AG04450 (cell line): ENCODE results near the gene CCNL2. TPM values are rescaled to one million over a fixed set of nuclear protein-coding genes. Genes with fewer than 3 reads are reported as not detected.

Experiments
- CTCF ChIA-PET: fragments of 300-600, 350-600 bp; formaldehyde crosslinking; extraction: SDS; loops from one replicate; lab custom pipeline; 2022; ENCODE audit warnings: antibody characterized with exemption, inconsistent platforms; lab: Charles Lee
- POLR2A ChIA-PET: fragments of 350-600 bp; formaldehyde crosslinking; extraction: SDS; loops from one replicate; lab custom pipeline; 2021; ENCODE audit warnings: antibody characterized with exemption, inconsistent platforms; lab: Yijun Ruan, JAX
- DNase-seq: peaks from one replicate; pipeline ENCODE4 v3.0.0-alpha.2; 2011; ENCODE audit warnings: low read depth, low spot score
- H3K27ac ChIP-seq: one replicate; pipeline ENCODE4 v1.5.1; 2012; ENCODE audit warnings: low read depth, low read length, control low read depth
- H3K27me3 ChIP-seq: one replicate; pipeline ENCODE4 v1.6.0; 2012; ENCODE audit warnings: low read length; ENCODE audit not compliant: control insufficient read depth, insufficient read depth
- H3K4me3 ChIP-seq: 2 replicates; pipeline ENCODE4 v1.5.1; 2011; ENCODE audit warnings: mild to moderate bottlenecking, low read depth, low read length, control low read depth
- H3K9me3 ChIP-seq: 2 replicates; pipeline ENCODE4 v1.5.1; 2012; ENCODE audit warnings: low read length; ENCODE audit not compliant: control insufficient read depth, insufficient read depth
- CTCF ChIP-seq: IDR thresholded peaks from 2 replicates; pipeline ENCODE4 v1.5.1; 2011; ENCODE audit warnings: low read depth, low read length, control low read depth, inconsistent platforms
- polyA plus RNA-seq: library from polyadenylated mRNA; depleted of rRNA; stranded (reverse); fragments of >200 nt; gene quantifications from 2 replicates; pipeline ENCODE4 v1.2.3, GENCODE V29; 2011

The CCNL2 gene
- polyA plus RNA-seq, 1 experiment = 181 TPM

GRCh38 chr1:1393014-1393413, 6.1 kb downstream of the CCNL2 start:
- CTCF ChIA-PET = no interaction called here
- TF ChIP-seq CTCF = no peak

GRCh38 chr1:1391225-1391624, 7.9 kb downstream of the CCNL2 start:
- ChIA-PET POLR2A (no interaction called here), CTCF (interaction anchor here (1.0 to 1.2 kb wide), 2 partner anchors 19 to 20 kb away, joined by 3 read pairs; no protein-coding TSS in a partner anchor)
- no peak overlapping the region for H3K4me3 ChIP-seq
- H3K27me3 ChIP-seq = no peaks in the 10 kb centered on the region
- H3K27ac ChIP-seq = no peak overlapping the region
- no peak for TF ChIP-seq CTCF
- H3K9me3 ChIP-seq = no peaks in the 10 kb centered on the region; the same call in 1 of the 2 replicates
- no peak for DNase-seq

More at GRCh38 chr1:1393014-1393413, 6.1 kb downstream of the CCNL2 start:
- DNase-seq = no peak
- H3K4me3 ChIP-seq = no peak overlapping the region
- H3K9me3 ChIP-seq = no peaks in the 10 kb centered on the region; the same call in 1 of the 2 replicates
- POLR2A ChIA-PET = no interaction called here
- H3K27me3 ChIP-seq = no peaks in the 10 kb centered on the region
- no peak overlapping the region for H3K27ac ChIP-seq

GRCh38 chr1:1390675-1391074, 8.5 kb downstream of the CCNL2 start:
- Histone ChIP-seq H3K27me3 (no peaks in the 10 kb centered on the region), H3K9me3 (no peaks in the 10 kb centered on the region; the same call in 1 of the 2 replicates), H3K27ac (no peak overlapping the region), H3K4me3 (no peak overlapping the region)
- TF ChIP-seq CTCF = no peak
- POLR2A ChIA-PET = no interaction called here
- no peak for DNase-seq
- CTCF ChIA-PET = interaction anchor here (1.1 kb wide), 1 partner anchor 18 kb away, joined by 3 read pairs; no protein-coding TSS in a partner anchor

- TF ChIP-seq CTCF = no peak
- Histone ChIP-seq H3K27me3 (no peaks in the 10 kb centered on the region), H3K9me3 (no peaks in the 10 kb centered on the region; the same call in 1 of the 2 replicates), H3K27ac (no peak overlapping the region), H3K4me3 (no peak overlapping the region)
- ChIA-PET CTCF (interaction anchor here (0.6 to 1.5 kb wide), 2 partner anchors 11 to 291 kb away, joined by 3 to 6 read pairs; partner anchors contain the start of gene CCNL2), POLR2A (interaction anchor here (0.9 to 1.8 kb wide), 2 partner anchors 11 to 13 kb away, joined by 3 to 8 read pairs; partner anchors contain the start of genes AURKAIP1 and CCNL2)
- DNase-seq = no peak
These were observed 11.1 kb downstream of the CCNL2 start for GRCh38 chr1:1388078-1388472.
